NCI-H524 treated with DMSO at 0.1 percent for 48 hours (cell line): ENCODE data around the gene GCFC2.
"Not testable (repeated sequence)": the region's sequence is repeated elsewhere in the genome, so short reads cannot be mapped to it uniquely, and the experiment has no call there.

Experiments
- DNase-seq: peaks from one replicate; lab custom pipeline; 2025; lab: John Stamatoyannopoulos, UW

Gene GCFC2

GRCh38 chr2:75679556-75679955 lies 31.2 kb downstream of the GCFC2 start:
- DNase-seq: no peak

DNA sequence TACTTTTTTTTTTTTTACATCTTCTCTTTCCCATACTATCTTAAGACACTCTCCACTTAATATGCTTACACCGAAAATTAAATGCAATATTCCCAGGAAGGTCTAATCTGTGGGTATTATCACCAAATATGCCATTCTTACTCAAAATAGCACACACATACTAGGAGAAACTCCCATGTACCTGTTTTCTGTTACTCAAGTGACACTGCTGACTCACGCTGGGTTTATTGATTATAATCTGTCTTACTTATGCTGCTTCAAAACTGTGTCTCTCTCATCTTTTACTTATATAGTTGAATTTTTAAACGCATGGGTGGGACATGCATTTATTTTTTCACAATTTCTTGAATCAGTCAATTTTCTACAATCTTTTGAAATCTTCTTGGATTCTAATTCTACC lies 34.3 kb downstream of the GCFC2 start:
- no peak for DNase-seq

DNA sequence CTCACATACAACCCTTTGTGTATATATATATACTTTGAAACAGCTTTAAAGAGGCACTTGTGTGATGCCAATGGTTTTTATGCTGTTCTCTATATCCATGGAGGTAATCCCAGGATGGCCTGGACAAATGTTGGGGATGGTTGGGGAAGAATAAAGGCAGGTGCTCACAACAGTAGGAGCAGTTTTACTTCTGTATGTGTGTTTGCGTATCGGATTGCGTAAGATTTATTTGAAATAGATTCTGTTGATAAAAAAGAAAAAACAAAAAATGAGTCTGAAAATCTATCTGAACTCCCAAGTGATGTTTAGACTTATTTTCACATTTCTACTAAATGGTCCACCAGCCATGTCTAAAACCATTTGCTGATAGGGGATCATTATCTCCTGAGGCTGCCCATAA lies 34.8 kb downstream of the GCFC2 start:
- no peak for DNase-seq

DNA sequence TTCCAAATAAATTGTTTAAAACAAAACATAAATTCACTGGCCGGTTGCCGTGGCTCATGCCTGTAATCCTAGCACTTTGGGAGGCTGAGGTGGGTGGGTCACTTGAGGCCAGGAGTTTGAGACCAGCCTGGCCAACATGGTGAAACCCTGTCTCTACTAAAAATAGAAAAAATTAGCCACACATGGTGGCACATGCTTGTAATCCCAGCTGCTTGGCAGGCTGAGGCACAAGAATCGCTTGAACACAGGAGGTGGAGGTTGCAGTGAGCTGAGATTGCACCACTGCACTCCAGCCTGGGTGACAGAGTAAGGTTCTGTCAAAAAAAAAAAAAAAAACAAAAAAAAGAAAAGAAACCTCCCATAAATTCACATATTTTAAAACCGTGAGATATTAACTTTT lies 35.3 kb downstream of the GCFC2 start:
- DNase-seq: not testable (repeated sequence)

DNA sequence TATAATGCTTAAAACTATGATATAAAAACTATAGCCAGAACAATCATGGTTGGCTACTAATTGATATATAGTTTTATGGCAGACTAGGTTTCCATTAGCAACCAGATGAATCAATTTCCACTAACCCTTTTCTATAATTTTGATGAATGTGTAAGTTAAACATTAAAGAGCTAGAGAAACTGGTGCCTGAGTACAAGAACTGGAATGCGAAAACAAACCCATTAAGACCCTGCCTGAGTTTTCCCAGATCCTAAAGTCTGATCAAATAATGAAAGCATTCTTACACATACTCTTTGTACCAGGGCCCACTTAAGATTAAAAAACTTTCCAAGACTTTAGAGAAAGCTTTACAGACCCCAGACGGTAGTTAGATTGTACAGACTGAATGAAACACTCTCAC lies 42.8 kb downstream of the GCFC2 start:
- no peak for DNase-seq

DNA sequence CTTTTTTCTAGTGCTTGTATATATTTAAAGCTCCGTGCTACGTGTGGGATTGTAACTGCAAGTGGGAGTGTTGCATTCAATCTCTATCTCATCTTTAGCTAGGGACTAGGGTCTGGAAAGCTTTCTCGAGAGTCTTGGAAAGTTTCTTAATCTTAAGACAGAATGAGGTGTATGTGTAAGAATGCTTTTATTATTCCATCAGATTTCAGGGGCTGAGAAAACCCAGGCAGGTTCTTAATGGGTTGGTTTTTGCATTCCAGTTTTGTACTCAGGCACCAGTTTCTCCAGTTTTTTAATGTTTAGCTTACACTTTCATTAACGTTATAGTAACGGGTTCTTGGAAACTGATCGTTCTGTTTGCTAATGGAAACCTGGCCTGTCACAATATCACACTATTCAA lies 43.8 kb downstream of the GCFC2 start:
- DNase-seq: no peak

GRCh38 chr2:75657798-75658197 lies 52.9 kb downstream of the GCFC2 start:
- DNase-seq: no peak

DNA sequence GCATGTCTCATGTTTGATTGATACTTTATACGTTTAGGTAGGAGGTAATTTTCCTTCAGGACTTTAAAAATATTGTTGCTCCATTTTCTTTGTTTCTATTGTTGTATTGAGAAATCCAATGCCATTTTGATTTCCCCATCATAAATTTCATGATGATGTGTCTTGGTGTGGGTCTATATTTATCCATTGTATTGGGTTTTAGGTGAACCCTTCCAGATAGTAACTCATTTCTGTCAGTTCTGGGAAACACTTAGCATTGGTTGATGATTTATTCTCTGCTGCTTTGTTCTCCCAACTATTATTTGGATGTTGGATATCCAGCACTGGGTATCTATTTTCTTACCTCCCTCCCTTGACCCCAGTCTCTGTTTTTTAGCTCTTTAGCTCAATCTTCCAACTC lies 54.2 kb downstream of the GCFC2 start:
- DNase-seq: no peak

GRCh38 chr2:75655861-75656260 lies 54.9 kb downstream of the GCFC2 start:
- no peak for DNase-seq

DNA sequence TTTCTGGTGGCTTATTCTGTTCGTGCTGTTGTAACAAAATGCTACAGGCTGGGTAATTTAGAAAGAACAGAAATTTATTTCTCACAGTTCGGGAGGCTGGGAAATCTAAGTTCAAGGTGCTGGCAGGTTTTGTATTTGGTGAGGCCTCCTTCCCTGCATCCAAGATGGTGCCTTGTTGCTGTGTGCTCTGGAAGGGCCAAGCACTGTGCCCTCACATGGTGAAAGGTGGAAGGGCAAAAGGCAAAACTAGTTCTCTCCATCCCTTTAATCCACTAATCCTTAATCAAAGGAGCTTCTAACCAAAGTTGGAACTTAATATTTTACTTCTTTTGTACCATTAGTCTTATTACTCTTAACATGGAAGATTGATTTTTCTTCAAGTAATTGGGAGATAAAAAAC lies 56.7 kb downstream of the GCFC2 start:
- DNase-seq: no peak

DNA sequence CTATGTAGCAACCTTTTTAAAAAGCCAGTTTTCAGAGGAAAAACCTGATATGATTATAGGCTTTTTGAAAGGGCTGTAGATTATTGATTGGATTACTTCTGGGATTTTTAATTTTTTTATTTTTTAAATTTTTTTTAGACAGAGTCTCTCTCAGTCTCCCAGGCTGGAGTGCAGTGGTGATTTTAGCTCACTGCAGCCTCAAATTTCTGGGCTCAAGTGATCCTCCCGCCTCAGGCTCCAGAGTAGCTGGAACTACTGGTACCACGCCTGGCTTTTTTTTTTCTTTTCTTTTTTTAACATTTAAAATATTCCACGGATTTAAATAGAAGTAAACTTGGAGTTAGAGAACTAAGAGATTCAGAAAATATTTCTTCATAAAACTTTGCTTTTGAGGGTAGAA lies 62.9 kb downstream of the GCFC2 start:
- no peak for DNase-seq

- DNase-seq: peak; percentile 80
Measured at GRCh38 chr2:75646583-75647425, 63.9 kb downstream of the GCFC2 start, which contains the start of gene MRPL19. TSS of gene MRPL19 (plus strand) at chr2:75646783. CDS start at chr2:75646808, 25 bp downstream.

DNA sequence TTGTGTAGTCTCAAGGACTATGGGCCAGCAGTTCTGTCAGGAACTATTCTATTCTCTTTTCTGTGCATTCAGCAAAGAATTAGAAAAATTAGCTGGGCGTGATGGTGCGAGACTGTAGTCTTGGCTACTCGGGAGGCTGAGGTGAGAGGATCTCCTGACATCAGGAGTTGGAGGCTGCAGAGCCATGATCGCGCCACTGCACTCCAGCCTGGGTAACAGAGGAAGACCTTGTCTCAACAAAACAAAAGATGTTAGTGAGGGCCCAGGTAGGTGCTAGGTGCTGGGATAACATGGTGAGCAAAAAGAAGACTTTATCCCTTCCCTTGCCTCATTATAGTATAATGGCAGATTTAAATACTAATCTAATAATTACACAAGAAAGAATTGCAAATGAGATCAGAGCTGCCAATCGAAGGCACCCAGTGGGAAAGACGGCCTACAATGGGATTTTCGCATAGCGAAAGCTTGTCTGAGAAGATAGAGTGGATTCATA lies 64.6 kb downstream of the GCFC2 start:
- DNase-seq: no peak

- no peak for DNase-seq
Measured at GRCh38 chr2:75645643-75646042, 65.1 kb downstream of the GCFC2 start.

GRCh38 chr2:75643980-75644379 lies 66.7 kb downstream of the GCFC2 start:
- no peak for DNase-seq

DNA sequence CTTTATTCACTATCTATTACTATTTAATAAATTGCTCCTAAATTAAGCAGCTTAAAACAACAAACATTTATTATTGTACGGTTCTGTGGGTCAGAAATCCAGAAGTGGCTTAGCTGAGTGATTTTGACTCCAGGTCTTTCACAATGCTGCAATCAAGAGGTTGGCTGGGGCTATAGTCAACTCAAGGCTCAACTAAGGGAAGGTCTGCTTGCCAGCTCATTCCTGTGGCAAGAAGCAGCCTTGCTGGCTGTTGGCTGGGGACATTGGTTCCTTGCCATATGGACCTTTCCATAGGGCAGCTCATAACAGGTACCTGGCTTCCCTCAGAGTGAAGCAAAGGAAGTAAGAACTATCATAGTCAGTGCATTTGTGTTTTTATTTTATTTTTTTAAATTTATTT lies 69.1 kb downstream of the GCFC2 start:
- no peak for DNase-seq

- DNase-seq: no peak
Measured at GRCh38 chr2:75640621-75641121, 70.0 kb downstream of the GCFC2 start.

DNA sequence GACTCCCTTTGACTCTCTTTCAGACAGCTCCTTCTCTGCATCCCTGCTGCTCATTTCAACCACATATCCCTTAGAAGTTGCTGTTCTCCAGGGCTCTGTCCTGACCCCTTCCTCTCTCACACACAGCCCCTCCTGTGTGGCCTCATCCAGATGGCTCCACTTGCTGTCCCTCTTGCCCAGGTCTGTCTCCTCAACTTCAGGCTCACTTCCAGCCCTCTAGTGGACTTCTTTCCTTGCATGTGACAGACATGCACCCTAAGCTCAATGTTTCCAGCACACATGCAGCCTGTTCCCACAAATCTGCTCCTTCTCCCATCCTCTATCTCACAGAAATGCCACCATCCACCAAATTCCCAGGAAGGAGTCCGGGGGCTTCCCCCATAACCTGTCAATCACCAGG lies 73.1 kb downstream of the GCFC2 start:
- no peak for DNase-seq

DNA sequence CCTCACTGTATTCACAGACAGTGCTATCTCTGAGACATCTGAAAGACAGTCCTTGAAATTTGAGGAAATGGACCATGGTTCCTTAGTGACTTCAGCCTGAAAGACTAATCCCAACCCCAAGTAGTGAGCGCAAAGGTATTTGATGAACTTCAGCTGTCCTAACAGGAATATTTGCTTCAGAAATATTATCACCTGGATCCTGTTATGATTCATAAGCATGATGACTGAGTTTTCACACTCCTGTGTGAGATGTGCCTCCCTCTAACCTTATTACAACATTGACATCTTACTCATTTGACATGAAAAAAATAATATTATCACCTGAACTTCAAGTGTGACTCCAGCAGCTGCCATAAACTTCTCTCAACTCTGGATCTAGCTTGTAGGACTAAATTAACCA lies 75.8 kb downstream of the GCFC2 start:
- no peak for DNase-seq

GRCh38 chr2:75633620-75634019 lies 77.1 kb downstream of the GCFC2 start:
- no peak for DNase-seq

- DNase-seq: no peak
Measured at GRCh38 chr2:75632813-75633212, 77.9 kb downstream of the GCFC2 start.

DNA sequence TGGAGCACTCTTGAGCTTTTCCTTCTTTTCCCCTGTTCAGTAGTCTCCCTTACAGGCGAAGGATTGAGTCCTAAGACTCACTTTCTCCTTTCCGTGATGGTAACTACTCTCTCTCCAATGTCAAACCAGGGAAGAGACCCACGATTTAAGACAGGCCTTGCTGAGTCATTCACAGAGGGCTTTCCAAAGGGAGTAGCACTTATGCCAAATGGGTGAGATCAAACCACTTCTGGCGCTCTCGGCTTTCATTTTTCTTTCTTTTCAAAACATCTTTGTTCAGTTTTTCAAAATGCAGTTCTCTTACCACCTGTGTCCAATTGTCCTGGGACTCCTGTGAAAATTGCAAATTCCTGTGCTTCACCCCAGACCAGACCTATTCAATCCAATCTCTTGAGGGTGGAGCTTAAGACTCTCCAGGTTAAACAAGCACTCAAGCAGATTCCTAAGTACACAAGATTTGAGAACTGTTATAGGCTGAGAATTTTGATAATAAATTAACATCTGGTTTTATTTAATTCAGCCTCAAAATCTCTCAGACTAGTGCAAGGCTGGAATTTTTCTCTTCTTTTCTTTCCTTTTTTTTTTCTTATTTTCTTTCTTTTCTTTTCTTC lies 78.5 kb downstream of the GCFC2 start:
- no peak for DNase-seq

GRCh38 chr2:75627902-75628504 lies 82.7 kb downstream of the GCFC2 start:
- peak; percentile 12 for DNase-seq
